Nephron (organoid): Measurements from ENCODE around the gene PRXL2A.

Experiments used
- H3K27ac Mint-ChIP-seq, 3 experiments: 2 replicates each; pipeline ENCODE4 v1.8.0; 2020; ENCODE audit warnings: mixed read lengths in 3 of 3, mild to moderate bottlenecking in 2 of 3, moderate library complexity in 1 of 3
- H3K27me3 Mint-ChIP-seq: 2 replicates; pipeline ENCODE4 v1.8.0; 2021; ENCODE audit warnings: low read depth, mild to moderate bottlenecking, moderate library complexity, mixed read lengths
- H3K36me3 Mint-ChIP-seq: 2 replicates; pipeline ENCODE4 v1.8.0; 2020; ENCODE audit warnings: low read depth, mixed read lengths
- H3K4me1 Mint-ChIP-seq: 2 replicates; pipeline ENCODE4 v1.8.0; 2020; ENCODE audit warnings: mixed read lengths
- H3K4me3 Mint-ChIP-seq, 3 experiments: 2 replicates each; pipeline ENCODE4 v1.8.0; 2020; ENCODE audit warnings: mild to moderate bottlenecking in 3 of 3, mixed read lengths in 3 of 3, moderate library complexity in 2 of 3
- H3K9me3 Mint-ChIP-seq: 2 replicates; pipeline ENCODE4 v1.8.0; 2020; ENCODE audit warnings: mixed read lengths
- TF ChIP-seq, protein P1 (sequence below), 3 experiments: fragments of 200-600 bp; sonication (generic); IDR thresholded peaks; one replicate each; pipeline ENCODE4 v1.5.0; 2021; ENCODE audit warnings: antibody characterized with exemption in 3 of 3; ENCODE audit not compliant: unreplicated experiment in 3 of 3

The PRXL2A gene

DNA sequence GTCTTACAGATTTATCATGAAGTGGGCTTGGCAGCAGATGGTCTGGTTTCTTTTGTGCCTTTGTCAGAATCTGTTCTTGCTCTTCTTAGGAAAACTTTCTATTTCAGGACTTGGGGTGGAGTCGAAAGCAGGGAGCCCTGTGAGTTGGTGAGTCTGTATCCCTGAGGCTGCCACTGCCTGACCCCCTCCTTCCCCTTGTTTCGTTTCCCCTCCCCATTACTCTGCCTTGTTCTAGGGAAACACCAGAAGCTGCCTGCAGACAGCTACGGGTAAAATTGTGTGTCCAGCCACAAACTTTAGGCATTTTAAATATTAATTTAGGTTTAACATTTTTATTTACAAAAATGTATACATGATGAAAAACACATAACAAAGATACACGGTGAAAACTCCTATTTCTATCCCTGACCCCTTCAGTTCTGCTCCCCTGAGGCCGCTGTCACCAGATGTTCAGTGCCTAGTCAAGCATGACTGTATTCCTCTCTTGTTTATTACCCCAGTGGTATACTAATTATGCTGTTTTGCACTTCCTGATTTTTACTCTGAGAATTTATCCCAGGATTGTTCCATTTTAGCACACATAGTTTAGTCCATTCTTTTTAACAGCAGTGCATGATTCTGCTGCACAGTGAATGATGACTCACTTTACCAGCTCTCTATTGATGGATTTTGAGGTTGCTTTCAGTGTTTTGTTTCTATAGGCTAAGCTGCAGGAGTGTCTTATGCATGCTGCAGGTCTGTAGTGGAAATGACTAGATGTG is 54.8 kb downstream of the PRXL2A start:
- Mint-ChIP-seq H3K4me1 (peaks cover 94% of the 10 kb centered on the region), H3K27ac (peak overlapping the region; percentile 82 to 93 (median 89)), H3K36me3 (no peaks in the 10 kb centered on the region), H3K4me3 (peak overlapping the region in 2 of 3 experiments; percentile 7 to 49), H3K9me3 (no peaks in the 10 kb centered on the region), H3K27me3 (peaks cover 3% of the 10 kb centered on the region)
- TF ChIP-seq, protein P1, sequence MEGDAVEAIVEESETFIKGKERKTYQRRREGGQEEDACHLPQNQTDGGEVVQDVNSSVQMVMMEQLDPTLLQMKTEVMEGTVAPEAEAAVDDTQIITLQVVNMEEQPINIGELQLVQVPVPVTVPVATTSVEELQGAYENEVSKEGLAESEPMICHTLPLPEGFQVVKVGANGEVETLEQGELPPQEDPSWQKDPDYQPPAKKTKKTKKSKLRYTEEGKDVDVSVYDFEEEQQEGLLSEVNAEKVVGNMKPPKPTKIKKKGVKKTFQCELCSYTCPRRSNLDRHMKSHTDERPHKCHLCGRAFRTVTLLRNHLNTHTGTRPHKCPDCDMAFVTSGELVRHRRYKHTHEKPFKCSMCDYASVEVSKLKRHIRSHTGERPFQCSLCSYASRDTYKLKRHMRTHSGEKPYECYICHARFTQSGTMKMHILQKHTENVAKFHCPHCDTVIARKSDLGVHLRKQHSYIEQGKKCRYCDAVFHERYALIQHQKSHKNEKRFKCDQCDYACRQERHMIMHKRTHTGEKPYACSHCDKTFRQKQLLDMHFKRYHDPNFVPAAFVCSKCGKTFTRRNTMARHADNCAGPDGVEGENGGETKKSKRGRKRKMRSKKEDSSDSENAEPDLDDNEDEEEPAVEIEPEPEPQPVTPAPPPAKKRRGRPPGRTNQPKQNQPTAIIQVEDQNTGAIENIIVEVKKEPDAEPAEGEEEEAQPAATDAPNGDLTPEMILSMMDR (IDR thresholded peaks at IDR 0.05; ENCODE audit: unreplicated experiment in 3 of 3): no peak

DNA sequence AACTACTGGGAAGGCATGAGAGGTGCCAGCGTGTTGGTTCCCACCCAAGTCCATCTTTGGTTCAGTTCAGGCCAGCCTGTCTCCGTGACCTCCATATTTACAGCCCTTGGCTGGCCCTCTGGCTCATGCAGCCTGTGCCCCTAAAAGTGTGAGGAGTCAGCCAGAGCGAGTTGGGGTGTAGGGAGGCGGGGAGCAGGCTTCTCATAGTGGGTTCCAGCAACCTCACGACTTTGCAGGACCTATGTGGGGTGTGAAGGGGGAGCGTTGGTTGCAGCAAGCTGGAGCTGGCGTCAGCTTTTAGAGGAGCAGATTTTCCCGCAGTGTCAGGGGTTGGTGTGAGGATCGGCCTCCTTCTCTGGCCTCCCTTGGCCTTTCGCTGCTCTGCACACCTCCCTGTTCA is 55.5 kb downstream of the PRXL2A start:
- Mint-ChIP-seq H3K4me3 (peak overlapping the region in 1 of 3 experiments; percentile 49), H3K36me3 (no peaks in the 10 kb centered on the region), H3K27me3 (peaks cover 3% of the 10 kb centered on the region), H3K4me1 (peaks cover 94% of the 10 kb centered on the region), H3K9me3 (no peaks in the 10 kb centered on the region), H3K27ac (peak overlapping the region; percentile 82 to 93 (median 89))
- TF ChIP-seq, protein P1 (IDR thresholded peaks at IDR 0.05; ENCODE audit: unreplicated experiment in 3 of 3): no peak

DNA sequence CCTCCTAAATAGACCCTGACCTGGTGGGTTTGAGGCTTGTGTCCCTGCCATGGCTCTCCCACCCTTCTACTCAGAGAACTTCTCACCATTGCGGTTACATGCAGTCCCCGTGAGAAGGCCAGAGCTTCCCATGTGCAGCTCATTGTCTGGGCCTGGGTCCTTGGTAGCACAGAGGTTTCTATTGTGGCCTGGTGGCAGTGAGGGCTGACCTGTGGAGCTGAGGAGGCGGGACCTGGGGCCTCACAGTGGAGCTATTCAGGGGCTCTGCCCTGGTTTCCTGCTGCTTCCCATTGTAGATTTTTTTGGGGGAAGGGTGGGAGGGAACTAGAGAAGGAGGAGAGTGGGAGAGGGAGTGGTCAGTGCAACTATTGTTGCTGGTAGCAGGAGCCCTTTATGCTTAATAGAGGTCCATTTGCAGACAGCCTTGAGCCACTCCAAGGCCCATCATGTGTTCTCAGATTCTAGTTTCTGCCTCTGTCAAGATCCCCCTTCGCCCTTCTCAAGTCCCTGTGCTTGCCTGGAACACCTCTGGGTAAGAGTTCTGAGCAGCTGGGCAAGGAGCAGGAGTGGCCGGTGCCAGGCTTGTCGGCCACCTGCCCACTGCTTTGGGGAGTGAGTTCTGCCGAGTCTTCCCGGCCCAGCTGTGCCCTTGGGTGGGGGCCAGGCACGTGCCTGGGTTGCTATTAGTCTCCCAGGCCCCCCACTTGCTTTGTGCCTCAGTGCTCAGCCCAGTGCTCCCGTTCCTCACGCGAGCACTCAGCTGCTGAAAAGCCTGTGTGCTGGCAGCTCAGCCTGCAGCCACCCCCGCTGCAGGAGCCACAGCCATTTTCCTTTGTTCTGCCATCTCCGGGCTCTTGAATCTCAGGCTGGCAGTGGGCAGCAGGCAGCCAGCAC is 56.5 kb downstream of the PRXL2A start:
- Mint-ChIP-seq H3K27ac (peak overlapping the region; percentile 82 to 93 (median 89)), H3K4me3 (peak overlapping the region; percentile 27 to 47 (median 27)), H3K36me3 (no peaks in the 10 kb centered on the region), H3K9me3 (no peaks in the 10 kb centered on the region), H3K27me3 (no peaks in the 10 kb centered on the region), H3K4me1 (peaks cover 94% of the 10 kb centered on the region)
- TF ChIP-seq, protein P1 (IDR thresholded peaks at IDR 0.05; ENCODE audit: unreplicated experiment in 3 of 3): no peak

DNA sequence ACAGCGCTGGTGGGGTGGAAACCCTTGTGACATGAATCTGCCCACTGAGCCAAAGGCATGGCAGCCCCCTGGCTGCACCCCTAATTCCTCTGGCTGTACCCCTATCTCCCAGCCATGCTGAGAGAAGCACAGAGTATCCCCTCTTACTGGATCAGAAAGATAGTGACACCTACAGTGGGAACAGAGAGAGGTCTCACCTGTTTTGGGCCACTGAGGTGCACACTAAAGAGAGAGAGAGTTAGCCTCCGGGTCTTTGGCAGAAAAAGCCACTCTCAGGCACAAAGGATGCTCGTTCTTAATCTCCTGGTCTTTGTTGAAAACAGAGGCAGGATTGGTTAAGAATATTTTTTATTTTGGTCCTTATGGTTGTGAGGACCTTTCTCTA is 57.1 kb downstream of the PRXL2A start:
- H3K27ac Mint-ChIP-seq: peak overlapping the region; percentile 82 to 93 (median 89)
- peaks cover 87% of the 10 kb centered on the region for H3K4me1 Mint-ChIP-seq
- H3K4me3 Mint-ChIP-seq: peak overlapping the region in 1 of 3 experiments; percentile 47
- H3K9me3 Mint-ChIP-seq: no peaks in the 10 kb centered on the region
- H3K27me3 Mint-ChIP-seq: no peaks in the 10 kb centered on the region
- TF ChIP-seq, protein P1 (IDR thresholded peaks at IDR 0.05; ENCODE audit: unreplicated experiment in 3 of 3): no peak
- H3K36me3 Mint-ChIP-seq: no peaks in the 10 kb centered on the region

DNA sequence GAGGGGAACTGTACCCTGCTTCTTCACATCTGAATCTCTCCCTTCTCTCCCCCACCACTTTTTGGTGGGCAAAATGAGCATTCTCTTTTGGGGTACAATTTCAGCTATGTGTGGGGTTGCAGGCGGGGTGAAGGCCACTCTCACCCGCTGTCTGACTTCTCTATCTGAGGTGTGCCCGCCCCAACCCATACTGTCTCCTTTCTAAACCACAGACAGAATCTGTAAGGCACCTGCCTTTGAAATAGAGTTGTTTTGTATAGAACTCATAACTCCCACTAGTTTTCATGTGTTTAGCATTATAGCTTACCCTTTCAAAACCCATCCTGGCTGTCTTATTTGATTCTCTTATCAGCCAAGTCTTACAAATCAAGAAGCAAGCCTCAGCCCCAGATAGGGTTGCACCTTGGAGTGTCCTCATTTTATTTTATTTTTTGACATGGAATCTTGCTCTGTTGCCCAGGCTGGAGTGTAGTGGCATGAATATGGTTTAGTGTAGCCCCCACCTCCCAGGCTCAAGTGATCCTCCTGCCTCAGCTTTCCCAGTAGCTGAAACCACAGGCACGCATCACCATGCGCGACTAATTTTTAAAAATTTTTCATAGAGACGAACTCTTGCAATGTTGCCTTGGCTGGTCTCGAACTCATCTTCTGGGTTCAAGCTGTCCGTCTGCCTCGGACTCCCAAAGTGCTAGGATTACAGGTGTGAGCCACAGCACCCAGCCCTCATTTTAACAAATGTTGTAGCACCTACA is 57.7 kb downstream of the PRXL2A start:
- Mint-ChIP-seq H3K36me3 (peaks cover 2% of the 10 kb centered on the region), H3K27ac (peak overlapping the region; percentile 81 to 93 (median 82)), H3K4me3 (peak overlapping the region in 2 of 3 experiments; percentile 5 to 42), H3K27me3 (no peaks in the 10 kb centered on the region), H3K4me1 (peaks cover 85% of the 10 kb centered on the region), H3K9me3 (no peaks in the 10 kb centered on the region)
- TF ChIP-seq, protein P1 (IDR thresholded peaks at IDR 0.05; ENCODE audit: unreplicated experiment in 3 of 3): no peak
